AG09319 (cell line): ENCODE data around the gene TGFB1.
"Not testable (repeated sequence)": the region's sequence is repeated elsewhere in the genome, so short reads cannot be mapped to it uniquely, and the experiment has no call there.

Experiments
- DNase-seq: peaks from one replicate; pipeline ENCODE4 v3.0.0-alpha.2; 2010; ENCODE audit warnings: low read depth; ENCODE audit errors: extremely low read depth
- TF ChIP-seq, protein P1 (sequence below): IDR thresholded peaks from 2 replicates; pipeline ENCODE4 v1.5.1; 2011; ENCODE audit warnings: low read depth, mild to moderate bottlenecking, inconsistent platforms, low read length, moderate library complexity

Gene TGFB1

DNA sequence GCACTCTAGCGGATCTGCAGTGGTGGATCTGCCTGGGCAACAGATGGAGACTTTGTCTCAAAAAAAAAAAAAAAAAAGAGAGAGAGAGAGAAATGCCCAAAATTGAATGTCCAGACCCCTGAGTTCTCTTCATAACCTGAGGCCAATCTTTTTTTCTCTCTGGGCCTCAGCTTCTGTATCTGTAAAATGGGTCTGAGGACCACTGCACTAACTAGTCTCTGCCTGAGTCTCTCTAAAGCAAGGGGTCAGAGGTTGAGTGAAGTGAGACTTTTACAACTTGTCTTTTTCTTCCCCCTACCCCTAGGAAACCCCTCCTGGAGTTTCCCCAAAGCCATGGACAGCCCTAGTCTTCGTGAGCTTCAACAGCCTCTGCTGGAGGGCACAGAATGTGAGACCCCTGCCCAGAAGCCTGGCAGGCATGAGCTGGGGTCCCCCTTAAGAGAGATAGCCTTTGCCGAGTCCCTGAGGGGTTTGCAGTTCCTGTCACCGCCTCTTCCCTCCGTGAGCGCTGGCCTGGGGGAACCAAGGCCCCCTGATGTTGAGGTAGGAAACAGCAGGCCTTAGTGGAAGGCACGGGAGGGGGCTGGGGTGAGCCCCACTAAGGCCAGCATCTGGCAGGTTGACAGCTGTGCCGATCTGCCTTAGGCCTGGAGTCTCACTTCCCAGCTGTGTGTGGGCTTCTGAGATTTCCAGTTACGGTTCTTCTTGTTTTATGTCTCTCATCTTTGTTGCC lies 24.4 kb upstream of the TGFB1 start:
- TF ChIP-seq, protein P1, sequence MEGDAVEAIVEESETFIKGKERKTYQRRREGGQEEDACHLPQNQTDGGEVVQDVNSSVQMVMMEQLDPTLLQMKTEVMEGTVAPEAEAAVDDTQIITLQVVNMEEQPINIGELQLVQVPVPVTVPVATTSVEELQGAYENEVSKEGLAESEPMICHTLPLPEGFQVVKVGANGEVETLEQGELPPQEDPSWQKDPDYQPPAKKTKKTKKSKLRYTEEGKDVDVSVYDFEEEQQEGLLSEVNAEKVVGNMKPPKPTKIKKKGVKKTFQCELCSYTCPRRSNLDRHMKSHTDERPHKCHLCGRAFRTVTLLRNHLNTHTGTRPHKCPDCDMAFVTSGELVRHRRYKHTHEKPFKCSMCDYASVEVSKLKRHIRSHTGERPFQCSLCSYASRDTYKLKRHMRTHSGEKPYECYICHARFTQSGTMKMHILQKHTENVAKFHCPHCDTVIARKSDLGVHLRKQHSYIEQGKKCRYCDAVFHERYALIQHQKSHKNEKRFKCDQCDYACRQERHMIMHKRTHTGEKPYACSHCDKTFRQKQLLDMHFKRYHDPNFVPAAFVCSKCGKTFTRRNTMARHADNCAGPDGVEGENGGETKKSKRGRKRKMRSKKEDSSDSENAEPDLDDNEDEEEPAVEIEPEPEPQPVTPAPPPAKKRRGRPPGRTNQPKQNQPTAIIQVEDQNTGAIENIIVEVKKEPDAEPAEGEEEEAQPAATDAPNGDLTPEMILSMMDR, result no peak
- DNase-seq, result no peak

DNA sequence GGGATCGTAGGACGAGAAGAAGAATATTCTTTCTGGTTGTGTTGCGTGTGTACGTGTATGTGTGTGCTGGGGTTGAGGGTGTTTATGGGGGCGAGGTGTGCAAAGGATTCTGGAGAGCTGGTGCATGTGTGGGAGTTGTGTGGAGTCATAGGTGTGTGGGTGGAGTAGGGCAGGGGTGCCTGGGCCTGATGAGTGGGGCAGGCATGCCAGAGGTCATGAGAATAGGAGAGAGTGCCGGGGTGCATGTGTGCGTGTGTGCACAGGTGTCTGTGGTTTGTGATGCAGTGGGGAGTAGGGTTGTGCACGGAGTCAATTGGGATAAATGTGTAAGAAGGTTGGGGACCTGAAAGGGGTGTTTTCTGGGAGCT lies 23.3 kb upstream of the TGFB1 start:
- DNase-seq, result no peak
- TF ChIP-seq, protein P1, result no peak

DNA sequence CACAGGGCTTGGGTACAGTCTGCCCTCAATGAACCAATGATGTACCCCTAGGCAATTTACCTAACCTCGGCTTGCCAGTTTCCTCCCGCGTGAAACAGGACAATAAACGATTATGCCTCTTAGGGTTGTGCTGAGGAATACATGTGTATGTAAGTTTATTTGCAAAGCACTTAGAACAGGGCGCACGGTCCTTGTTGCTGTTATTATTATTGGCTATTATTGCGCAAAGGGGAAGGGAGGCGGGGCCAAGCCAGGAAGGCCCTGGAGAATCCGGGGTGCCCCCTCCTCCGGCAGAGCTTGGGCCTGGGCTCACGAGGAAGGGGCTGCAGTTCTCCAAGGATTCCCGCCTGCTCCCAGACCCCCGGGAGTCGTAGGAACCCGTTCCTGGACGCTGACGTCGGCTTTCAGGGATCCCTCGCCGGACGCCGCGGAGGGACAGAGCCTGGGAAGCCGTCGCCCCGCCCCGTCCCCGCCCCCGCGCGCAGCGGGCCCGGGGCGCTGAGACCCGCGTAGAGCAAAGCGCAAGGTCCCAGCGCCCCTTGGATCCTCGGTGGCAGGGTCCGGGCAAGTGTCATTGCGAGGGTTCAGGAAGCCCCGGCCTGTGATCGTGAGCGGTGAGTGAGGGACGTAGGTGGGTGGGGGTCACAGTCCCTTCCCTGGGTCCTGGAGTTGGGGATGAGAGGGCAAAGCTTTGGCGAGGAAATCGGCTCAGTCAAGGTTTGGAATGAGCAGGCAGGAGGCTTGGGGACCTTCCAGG lies 22.7 kb upstream of the TGFB1 start, which contains the start of gene TMEM91:
TSS of gene TMEM91 (plus strand) at position 293 of the 757 bp plus-strand sequence. CDS start 1,777 bp downstream, outside the sequence.
- no peak for DNase-seq
- TF ChIP-seq, protein P1, result no peak

DNA sequence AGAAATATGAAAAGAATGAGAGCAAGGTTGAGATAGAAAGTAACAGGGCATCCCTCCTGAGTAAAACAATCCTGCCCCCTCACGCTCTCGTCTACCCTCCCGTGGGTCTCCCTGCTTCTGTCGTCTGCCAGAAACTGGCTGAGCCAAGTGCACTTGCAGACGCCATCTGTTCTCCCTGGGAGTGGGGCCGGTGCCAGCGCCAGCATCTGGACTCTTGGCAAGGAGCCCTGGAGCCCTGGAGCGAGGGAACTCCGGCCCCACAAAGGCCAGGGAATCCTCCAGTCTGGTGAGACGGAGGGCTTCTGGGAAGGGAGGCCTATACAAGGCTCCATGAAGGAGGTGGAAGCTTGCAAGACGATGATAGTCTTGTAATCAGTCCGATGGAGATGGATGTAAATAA lies 20.3 kb upstream of the TGFB1 start:
- TF ChIP-seq, protein P1, result no peak
- DNase-seq, result peak; percentile 84

DNA sequence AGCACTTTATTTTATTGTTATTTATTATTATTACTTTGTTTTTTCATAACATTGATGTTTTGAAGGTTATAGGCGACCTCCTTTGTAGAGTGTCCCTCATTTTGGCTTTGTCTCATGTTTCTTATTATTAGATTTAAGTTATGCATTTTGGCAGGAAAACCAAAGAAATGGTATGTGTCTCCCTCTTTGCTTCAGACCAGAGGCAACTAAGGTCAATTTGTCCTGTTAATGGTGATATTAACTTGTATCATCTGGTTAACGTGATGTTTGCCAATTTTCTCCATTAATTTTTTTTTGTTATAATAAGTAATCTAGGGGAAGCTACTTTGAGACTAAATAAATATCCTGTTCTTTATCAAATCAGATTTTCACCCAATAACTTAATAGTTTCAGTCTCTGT lies 18.8 kb upstream of the TGFB1 start:
- TF ChIP-seq, protein P1, result no peak
- DNase-seq, result no peak

DNA sequence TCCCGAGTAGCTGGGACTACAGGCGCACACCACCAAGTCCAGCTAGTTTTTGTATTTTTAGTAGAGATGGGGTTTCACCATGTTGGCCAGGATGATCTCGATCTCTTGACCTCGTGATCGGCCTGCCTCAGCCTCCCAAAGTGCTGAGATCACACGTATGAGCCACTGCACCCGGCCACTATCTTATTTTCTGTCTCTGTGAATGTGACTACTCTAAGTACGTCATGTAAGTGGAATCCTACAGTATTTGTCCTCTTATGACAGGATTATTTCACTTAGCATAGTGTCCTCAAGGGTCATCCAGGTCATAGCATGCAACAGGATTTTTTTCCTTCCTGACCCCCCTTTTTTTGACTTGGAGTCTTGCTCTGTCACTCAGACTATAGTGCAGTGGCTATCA lies 17.8 kb upstream of the TGFB1 start:
- TF ChIP-seq, protein P1, result no peak
- no peak for DNase-seq

DNA sequence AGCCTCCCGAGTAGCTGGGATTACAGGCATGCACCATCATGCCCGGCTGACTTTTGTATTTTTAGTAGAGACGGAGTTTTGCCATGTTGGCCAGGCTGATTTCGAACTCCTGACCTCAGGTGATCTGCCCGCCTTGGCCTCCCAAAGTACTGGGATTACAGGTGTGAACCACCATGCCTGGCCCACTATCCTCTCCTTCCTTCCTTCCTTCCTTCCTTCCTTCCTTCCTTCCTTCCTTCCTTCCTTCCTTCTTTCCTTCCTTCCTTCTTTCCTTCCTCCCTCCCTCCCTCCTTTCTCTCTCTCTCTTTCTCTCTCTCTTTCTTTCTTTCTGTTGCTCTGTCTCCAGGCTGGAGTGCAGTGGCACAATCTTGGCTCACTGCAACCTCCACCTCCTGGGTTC lies 17.4 kb upstream of the TGFB1 start:
- DNase-seq, result not testable (repeated sequence)

DNA sequence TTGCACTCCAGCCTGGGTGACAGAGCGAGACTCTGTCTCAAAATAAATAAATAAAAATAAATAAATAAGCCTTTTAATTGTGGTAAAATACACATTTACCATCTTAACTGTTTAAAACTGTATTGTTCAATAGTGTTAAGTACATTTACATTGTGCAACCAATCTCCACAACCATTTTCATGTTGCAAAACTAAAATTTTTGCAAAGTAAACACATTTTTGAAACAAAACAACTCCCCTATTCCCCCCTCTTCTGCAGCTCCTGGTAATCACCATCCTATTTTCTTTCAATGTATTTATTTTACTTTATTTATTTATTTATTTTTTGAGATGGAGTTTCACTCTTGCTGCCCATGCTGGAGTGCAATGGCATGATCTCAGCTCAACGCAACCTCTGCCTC lies 16.0 kb upstream of the TGFB1 start:
- DNase-seq, result no peak
- TF ChIP-seq, protein P1, result no peak
